Neural cell (in vitro differentiated cells): ENCODE measurements around the gene FHL1. TPM values are rescaled to one million over a fixed set of nuclear protein-coding genes. Genes with fewer than 3 reads are reported as not detected.

Source experiments
- H2AFZ ChIP-seq: fragments of 200-600, 300-800 bp; sonication (generic), shearing (Covaris generic); 2 replicates; pipeline ENCODE4 v1.6.0; 2014; ENCODE audit warnings: low read depth, mild to moderate bottlenecking, antibody characterized with exemption, low read length, moderate library complexity
- H3F3A ChIP-seq: fragments of 200-600 bp; shearing (Covaris generic); 2 replicates; pipeline ENCODE4 v1.6.1; 2016; ENCODE audit warnings: mild to moderate bottlenecking, moderate library complexity, mixed read lengths, antibody characterized with exemption, low read length; ENCODE audit not compliant: insufficient read depth, poor library complexity, severe bottlenecking
- H3K27ac ChIP-seq: fragments of 200-600, 300-800 bp; sonication (generic), shearing (Covaris generic); 2 replicates; pipeline ENCODE4 v1.5.1; 2014; ENCODE audit warnings: mild to moderate bottlenecking, low read length, moderate library complexity
- H3K27me3 ChIP-seq: fragments of 300-800, 200-600 bp; sonication (generic), shearing (Covaris generic); 2 replicates; pipeline ENCODE4 v1.6.0; 2014; ENCODE audit warnings: mild to moderate bottlenecking, low read depth, low read length, moderate library complexity; ENCODE audit not compliant: insufficient read depth
- H3K36me3 ChIP-seq: fragments of 300-800, 200-600 bp; sonication (generic), shearing (Covaris generic); 2 replicates; pipeline ENCODE4 v1.5.1; 2014; ENCODE audit warnings: mild to moderate bottlenecking, antibody characterized with exemption, low read length, moderate library complexity; ENCODE audit not compliant: insufficient read depth
- H3K4me2 ChIP-seq: fragments of 300-800, 200-600 bp; sonication (generic), shearing (Covaris generic); 2 replicates; pipeline ENCODE4 v1.6.0; 2014; ENCODE audit warnings: mild to moderate bottlenecking, low read length
- H3K4me3 ChIP-seq: fragments of 300-800, 200-600 bp; sonication (generic), shearing (Covaris generic); 2 replicates; pipeline ENCODE4 v1.5.1; 2014; ENCODE audit warnings: mild to moderate bottlenecking, low read length, moderate library complexity
- H3K79me2 ChIP-seq: fragments of 200-600 bp; shearing (Covaris generic); replicated peaks from 2 replicates; pipeline ENCODE4 v1.6.0; 2014; ENCODE audit warnings: mild to moderate bottlenecking, low read length, moderate library complexity; ENCODE audit not compliant: insufficient read depth
- H3K9ac ChIP-seq: fragments of 300-800, 200-600 bp; sonication (generic), shearing (Covaris generic); 2 replicates; pipeline ENCODE4 v1.6.1; 2016; ENCODE audit warnings: mild to moderate bottlenecking, low read length, mixed read lengths
- H3K9me2 ChIP-seq: fragments of 200-600 bp; shearing (Covaris generic); 2 replicates; pipeline ENCODE4 v1.6.1; 2016; ENCODE audit warnings: mild to moderate bottlenecking, low read length, mixed read lengths; ENCODE audit not compliant: insufficient read depth
- H3K9me3 ChIP-seq: fragments of 200-600, 300-800 bp; sonication (generic), shearing (Covaris generic); 2 replicates; pipeline ENCODE4 v1.6.1; 2016; ENCODE audit warnings: mild to moderate bottlenecking, mixed run types, low read length, moderate library complexity, mixed read lengths
- H4K20me1 ChIP-seq: fragments of 200-600 bp; shearing (Covaris generic); 2 replicates; pipeline ENCODE4 v1.6.1; 2016; ENCODE audit warnings: mild to moderate bottlenecking, mixed run types; ENCODE audit not compliant: insufficient read depth
- CTCF ChIP-seq: fragments of 450-650 bp; IDR thresholded peaks from 2 replicates; pipeline ENCODE4 v1.5.1; 2014; ENCODE audit warnings: antibody characterized with exemption, mild to moderate bottlenecking, moderate library complexity; ENCODE audit not compliant: poor library complexity, severe bottlenecking
- EP300 ChIP-seq: fragments of 450-650 bp; conservative IDR thresholded peaks from 2 replicates; pipeline ENCODE4 v1.6.1; 2014; ENCODE audit warnings: antibody characterized with exemption, mild to moderate bottlenecking, moderate library complexity; ENCODE audit not compliant: poor library complexity, severe bottlenecking
- EZH2 ChIP-seq: fragments of 200-600, 300-800 bp; shearing (Covaris generic), sonication (generic); IDR thresholded peaks from 2 replicates; pipeline ENCODE4 v1.6.1; 2014; ENCODE audit warnings: antibody characterized with exemption, low read length, borderline replicate concordance, mild to moderate bottlenecking; ENCODE audit not compliant: insufficient read depth, poor library complexity, severe bottlenecking
- MXI1 ChIP-seq: fragments of 450-650 bp; conservative IDR thresholded peaks from 2 replicates; pipeline ENCODE4 v1.6.1; 2014; ENCODE audit warnings: antibody characterized with exemption, mild to moderate bottlenecking; ENCODE audit not compliant: poor library complexity, severe bottlenecking
- POLR2AphosphoS5 ChIP-seq: IDR thresholded peaks from 2 replicates; pipeline ENCODE4 v1.6.1; 2012
- RAD21 ChIP-seq: fragments of 450-650 bp; conservative IDR thresholded peaks from 2 replicates; pipeline ENCODE4 v1.6.1; 2014; ENCODE audit warnings: antibody characterized with exemption, mild to moderate bottlenecking, moderate library complexity
- REST ChIP-seq: IDR thresholded peaks from 2 replicates; pipeline ENCODE4 v1.6.1; 2012; ENCODE audit warnings: borderline replicate concordance
- SMC3 ChIP-seq: fragments of 450-650 bp; conservative IDR thresholded peaks from 2 replicates; pipeline ENCODE4 v1.6.1; 2014; ENCODE audit warnings: antibody characterized with exemption, mild to moderate bottlenecking, moderate library complexity; ENCODE audit not compliant: poor library complexity
- TAF1 ChIP-seq: IDR thresholded peaks from 2 replicates; pipeline ENCODE4 v1.6.1; 2012; ENCODE audit warnings: low read depth
- polyA plus RNA-seq: library from polyadenylated mRNA; depleted of rRNA; stranded (reverse); fragments of >200 nt; gene quantifications from 2 replicates; pipeline ENCODE4 v1.2.3, GENCODE V29; 2014

Gene FHL1
- polyA plus RNA-seq, 1 donor from 2014 or later = 235 TPM

- Histone ChIP-seq H3K9ac (no peak overlapping the region), H3F3A (no peaks in the 10 kb centered on the region), H3K79me2 (no peaks in the 10 kb centered on the region), H3K9me3 (no peaks in the 10 kb centered on the region), H3K36me3 (no peaks in the 10 kb centered on the region), H3K27me3 (no peaks in the 10 kb centered on the region), H2AFZ (no peak overlapping the region), H3K4me3 (no peak overlapping the region), H3K9me2 (no peaks in the 10 kb centered on the region), H4K20me1 (no peaks in the 10 kb centered on the region), H3K27ac (no peak overlapping the region), H3K4me2 (no peak overlapping the region)
- no peak for TF ChIP-seq SMC3
- no peak for TF ChIP-seq TAF1
- no peak for TF ChIP-seq CTCF
- no peak for TF ChIP-seq EZH2
- no peak for TF ChIP-seq REST
- no peak for TF ChIP-seq EP300
- TF ChIP-seq MXI1 = no peak
- no peak for TF ChIP-seq RAD21
- no peak for TF ChIP-seq POLR2AphosphoS5
Observed at GRCh38 chrX:136196691-136197155, 49.4 kb downstream of the FHL1 start.

- H3K36me3 ChIP-seq = no peaks in the 10 kb centered on the region
- no peaks in the 10 kb centered on the region for H4K20me1 ChIP-seq
- no peaks in the 10 kb centered on the region for H3K9me2 ChIP-seq
- no peaks in the 10 kb centered on the region for H3K79me2 ChIP-seq
- no peaks in the 10 kb centered on the region for H3K27me3 ChIP-seq
- no peak for TF ChIP-seq SMC3
- no peak for TF ChIP-seq POLR2AphosphoS5
- no peak overlapping the region for H3K9ac ChIP-seq
- H3K4me3 ChIP-seq = no peak overlapping the region
- no peaks in the 10 kb centered on the region for H3K9me3 ChIP-seq
- no peak overlapping the region for H3K27ac ChIP-seq
- H2AFZ ChIP-seq = no peak overlapping the region
- H3K4me2 ChIP-seq = no peak overlapping the region
- H3F3A ChIP-seq = no peaks in the 10 kb centered on the region
Observed at GRCh38 chrX:136198010-136198409, 50.7 kb downstream of the FHL1 start.

- Histone ChIP-seq H3K4me2 (no peak overlapping the region), H3K36me3 (no peaks in the 10 kb centered on the region), H3K27me3 (no peaks in the 10 kb centered on the region), H3K27ac (no peak overlapping the region), H3K9me2 (no peaks in the 10 kb centered on the region), H3K79me2 (no peaks in the 10 kb centered on the region), H3F3A (no peaks in the 10 kb centered on the region), H3K9me3 (no peaks in the 10 kb centered on the region), H3K4me3 (no peak overlapping the region), H4K20me1 (no peaks in the 10 kb centered on the region), H2AFZ (no peak overlapping the region), H3K9ac (no peak overlapping the region)
- TF ChIP-seq MXI1 (no peak), SMC3 (no peak), TAF1 (no peak), CTCF (no peak), RAD21 (no peak), POLR2AphosphoS5 (no peak), EP300 (no peak), EZH2 (no peak), REST (no peak)
Observed at GRCh38 chrX:136198678-136199243, 51.4 kb downstream of the FHL1 start.
